GM12891 (cell line): ENCODE results near the gene FPR2.

Source experiments
- DNase-seq: peaks from one replicate; pipeline ENCODE4 v3.0.0; 2011; ENCODE audit warnings: low spot score; ENCODE audit not compliant: insufficient read length
- FAIRE-seq: peaks from 2 replicates; lab custom pipeline; 2011; peaks lifted over from hg19 to GRCh38; lab: Jason Lieb, UNC
- PAX5 ChIP-seq: IDR thresholded peaks from 2 replicates; pipeline ENCODE4 v1.6.1; 2011; ENCODE audit warnings: low read length, moderate library complexity, mild to moderate bottlenecking; ENCODE audit not compliant: insufficient read depth, severe bottlenecking
- POLR2A ChIP-seq: IDR thresholded peaks from 2 replicates; pipeline ENCODE4 v1.6.1; 2011; ENCODE audit warnings: low read depth, low read length, control low read depth
- POLR2AphosphoS5 ChIP-seq: IDR thresholded peaks from 2 replicates; pipeline ENCODE4 v1.6.1; 2011; ENCODE audit warnings: low read depth, low read length, control low read depth
- POU2F2 ChIP-seq: IDR thresholded peaks from 2 replicates; pipeline ENCODE4 v1.6.1; 2011; ENCODE audit warnings: low read depth, mild to moderate bottlenecking, control low read depth, low read length, moderate library complexity
- SPI1 ChIP-seq: IDR thresholded peaks from 2 replicates; pipeline ENCODE4 v1.6.1; 2011; ENCODE audit warnings: low read depth, low read length, control low read depth
- TAF1 ChIP-seq: IDR thresholded peaks from 2 replicates; pipeline ENCODE4 v1.6.1; 2011; ENCODE audit warnings: low read depth, low read length, control low read depth

The FPR2 gene

DNA sequence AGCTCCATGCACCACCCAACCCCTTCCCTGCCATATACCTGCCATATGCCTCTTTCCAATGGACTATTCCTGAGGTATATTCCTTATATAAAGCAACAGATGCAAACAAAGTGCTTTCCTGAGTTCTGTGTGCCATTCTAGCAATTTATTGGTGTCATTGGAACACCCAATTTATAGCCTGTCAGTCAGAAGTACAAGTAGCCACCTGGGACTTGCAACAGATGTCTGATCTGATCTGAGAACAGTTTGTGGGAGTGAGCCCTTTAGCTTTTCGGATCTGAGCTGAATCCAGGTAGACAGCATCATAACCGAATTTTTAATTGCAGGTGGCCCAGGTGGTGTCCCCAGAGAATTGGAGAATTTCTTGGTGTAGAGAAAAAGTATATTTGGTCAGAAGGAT, 33.0 kb downstream of the FPR2 start:
- TF ChIP-seq PAX5 = no peak
- no peak for TF ChIP-seq POLR2A
- no peak for TF ChIP-seq POU2F2
- no peak for TF ChIP-seq POLR2AphosphoS5
- TF ChIP-seq SPI1 = no peak
- TF ChIP-seq TAF1 = no peak
- no peak for DNase-seq
- no peak for FAIRE-seq

- DNase-seq = no peak
- FAIRE-seq = no peak
- TF ChIP-seq POU2F2 (no peak), POLR2A (no peak), SPI1 (no peak), POLR2AphosphoS5 (no peak), TAF1 (no peak), PAX5 (no peak)
Observed at GRCh38 chr19:51794885-51795490, 34.0 kb downstream of the FPR2 start, which contains the start of gene FPR3. TSS of gene FPR3 (plus strand) at chr19:51795157. CDS start at chr19:51823749, 28,592 bp downstream.

- DNase-seq = no peak
- no peak for TF ChIP-seq PAX5
- no peak for TF ChIP-seq POU2F2
- TF ChIP-seq SPI1 = no peak
- no peak for FAIRE-seq
Observed at GRCh38 chr19:51796195-51796679, 35.3 kb downstream of the FPR2 start.

- no peak for TF ChIP-seq TAF1
- no peak for DNase-seq
- no peak for FAIRE-seq
Observed at GRCh38 chr19:51797480-51797879, 36.5 kb downstream of the FPR2 start.

DNA sequence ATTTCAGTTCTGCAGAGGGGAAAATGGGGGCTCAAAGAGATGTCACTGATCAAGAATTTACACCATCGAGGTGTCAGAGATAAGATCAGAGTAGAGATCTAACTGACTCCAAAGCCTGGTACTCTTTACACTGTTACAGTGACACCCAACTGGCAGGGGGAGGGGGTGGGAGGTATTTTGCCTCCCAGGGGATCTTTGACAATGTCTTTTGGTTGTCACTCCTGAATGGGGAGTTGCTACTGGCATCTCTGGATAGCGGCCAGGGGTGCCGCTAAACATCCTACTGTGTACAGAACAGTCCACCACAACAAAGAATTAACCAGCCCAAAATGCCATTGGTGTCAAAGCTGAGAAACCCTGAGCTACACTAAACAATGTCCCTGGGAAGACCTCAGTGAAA, 37.1 kb downstream of the FPR2 start:
- no peak for TF ChIP-seq POLR2A
- TF ChIP-seq SPI1 = no peak
- no peak for TF ChIP-seq PAX5
- TF ChIP-seq TAF1 = no peak
- TF ChIP-seq POU2F2 = no peak
- TF ChIP-seq POLR2AphosphoS5 = no peak
- DNase-seq = no peak
- no peak for FAIRE-seq

- no peak for DNase-seq
- FAIRE-seq = no peak
- TF ChIP-seq POLR2AphosphoS5 (no peak), SPI1 (no peak), TAF1 (no peak), POLR2A (no peak), PAX5 (no peak), POU2F2 (no peak)
Observed at GRCh38 chr19:51799034-51799773, 38.2 kb downstream of the FPR2 start.

GRCh38 chr19:51799774-51800472, 38.9 kb downstream of the FPR2 start:
- FAIRE-seq = no peak
- no peak for TF ChIP-seq TAF1
- TF ChIP-seq SPI1 = no peak
- TF ChIP-seq POU2F2 = no peak
- no peak for TF ChIP-seq POLR2A
- no peak for TF ChIP-seq PAX5
- no peak for TF ChIP-seq POLR2AphosphoS5
- no peak for DNase-seq

GRCh38 chr19:51800473-51801244, 39.7 kb downstream of the FPR2 start:
- FAIRE-seq (no peak), DNase-seq (no peak)
- TF ChIP-seq POU2F2 (no peak), POLR2A (no peak), PAX5 (no peak)

DNA sequence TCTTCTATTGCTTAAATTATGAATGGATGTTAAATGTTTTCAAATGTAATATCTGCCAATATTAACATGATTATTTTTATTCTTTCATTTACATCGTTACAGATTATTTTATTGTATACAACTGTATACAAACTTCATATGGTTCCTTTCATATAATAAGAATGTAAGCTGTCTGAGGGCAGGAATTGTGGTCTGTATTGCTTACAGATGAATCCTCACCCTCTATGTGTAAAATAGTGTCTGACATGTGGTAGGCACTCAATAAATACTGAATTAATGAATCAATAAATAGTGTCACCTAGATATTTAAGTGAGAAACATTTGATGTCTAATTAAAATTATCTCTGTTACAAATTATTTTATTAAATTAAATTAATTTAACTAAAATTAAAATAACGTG, 41.8 kb downstream of the FPR2 start:
- no peak for DNase-seq
- no peak for FAIRE-seq
- TF ChIP-seq POLR2AphosphoS5 (no peak), TAF1 (no peak), POU2F2 (no peak), POLR2A (no peak), PAX5 (no peak), SPI1 (no peak)

DNA sequence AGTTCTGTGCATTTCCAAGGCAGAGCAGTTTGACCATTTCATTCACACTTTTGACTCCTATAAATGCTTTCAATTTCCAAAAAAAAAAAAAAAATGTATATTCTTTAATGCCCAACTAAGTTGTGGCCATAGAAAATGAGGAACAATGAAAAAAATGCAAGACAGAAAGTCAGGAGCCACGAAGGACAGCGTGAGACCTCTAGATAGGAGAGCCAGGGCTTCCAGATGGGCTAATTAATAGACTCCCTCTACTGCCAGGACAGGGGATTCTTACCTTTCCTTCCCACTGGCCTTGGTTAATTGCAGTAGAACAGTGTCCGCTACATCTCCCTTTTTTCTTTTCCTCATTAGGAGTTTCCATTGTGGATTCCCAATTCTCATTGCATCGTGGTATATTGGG, 42.5 kb downstream of the FPR2 start:
- DNase-seq = no peak
- no peak for TF ChIP-seq SPI1
- TF ChIP-seq TAF1 = no peak
- TF ChIP-seq POLR2AphosphoS5 = no peak
- FAIRE-seq = no peak
